Measurements from ENCODE around the gene CSNK1A1. TPM values are rescaled to one million over a fixed set of nuclear protein-coding genes. Genes with fewer than 3 reads are reported as not detected.
A peak's percentile ranks its signal among the peaks of the same experiment; 100 is the strongest.

Gene CSNK1A1
- total and polyA plus RNA-seq, 5 donors from 2014 or later, result 134 to 234 (median 148) TPM

DNA sequence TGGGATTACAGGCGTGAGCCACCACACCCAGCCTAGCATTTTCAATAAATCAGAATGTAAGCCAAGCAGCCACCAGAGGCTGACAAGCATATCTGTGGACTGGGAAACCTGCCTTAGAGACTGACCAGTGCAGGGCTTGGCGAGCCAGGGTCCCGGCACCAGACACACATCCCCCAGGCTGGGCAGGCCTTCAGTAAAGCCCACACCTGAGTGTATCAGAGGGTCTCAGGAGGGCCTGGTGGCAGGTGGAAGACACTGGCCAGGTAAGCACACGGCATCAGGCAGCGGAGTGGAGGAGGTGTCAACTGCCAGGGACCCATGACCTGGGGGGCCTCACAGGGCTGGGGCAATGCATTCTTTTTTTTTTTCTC lies 93.9 kb downstream of the CSNK1A1 start:
- no peak overlapping the region for H3K27ac Mint-ChIP-seq
- no peak for ATAC-seq (ENCODE audit: low read depth in 2 of 2)
- no peaks in the 10 kb centered on the region for H3K27me3 Mint-ChIP-seq
- no peaks in the 10 kb centered on the region for H3K9me3 ChIP-seq (ENCODE audit: control insufficient read depth in 2 of 2, low read length in 2 of 2)
- H3K27me3 ChIP-seq (ENCODE audit: control insufficient read depth, insufficient read depth, low read length), result no peaks in the 10 kb centered on the region
- no peak for DNase-seq
- no peaks in the 10 kb centered on the region for H3K9me3 Mint-ChIP-seq
- no peaks in the 10 kb centered on the region for H3K36me3 ChIP-seq (ENCODE audit: control insufficient read depth, insufficient read depth, low read length)
- H3K4me3 ChIP-seq (ENCODE audit: low read depth, low read length), result no peak overlapping the region
- H3K36me3 Mint-ChIP-seq, result no peaks in the 10 kb centered on the region
- no peaks in the 10 kb centered on the region for H3K4me1 ChIP-seq (ENCODE audit: control insufficient read depth, insufficient read depth, low read length, poor library complexity, severe bottlenecking)
- H3K4me3 Mint-ChIP-seq, result no peak overlapping the region
- no peak overlapping the region for H3K27ac ChIP-seq (ENCODE audit: insufficient read depth, low read length, poor library complexity, severe bottlenecking)
- H3K4me1 Mint-ChIP-seq, result no peaks in the 10 kb centered on the region

DNA sequence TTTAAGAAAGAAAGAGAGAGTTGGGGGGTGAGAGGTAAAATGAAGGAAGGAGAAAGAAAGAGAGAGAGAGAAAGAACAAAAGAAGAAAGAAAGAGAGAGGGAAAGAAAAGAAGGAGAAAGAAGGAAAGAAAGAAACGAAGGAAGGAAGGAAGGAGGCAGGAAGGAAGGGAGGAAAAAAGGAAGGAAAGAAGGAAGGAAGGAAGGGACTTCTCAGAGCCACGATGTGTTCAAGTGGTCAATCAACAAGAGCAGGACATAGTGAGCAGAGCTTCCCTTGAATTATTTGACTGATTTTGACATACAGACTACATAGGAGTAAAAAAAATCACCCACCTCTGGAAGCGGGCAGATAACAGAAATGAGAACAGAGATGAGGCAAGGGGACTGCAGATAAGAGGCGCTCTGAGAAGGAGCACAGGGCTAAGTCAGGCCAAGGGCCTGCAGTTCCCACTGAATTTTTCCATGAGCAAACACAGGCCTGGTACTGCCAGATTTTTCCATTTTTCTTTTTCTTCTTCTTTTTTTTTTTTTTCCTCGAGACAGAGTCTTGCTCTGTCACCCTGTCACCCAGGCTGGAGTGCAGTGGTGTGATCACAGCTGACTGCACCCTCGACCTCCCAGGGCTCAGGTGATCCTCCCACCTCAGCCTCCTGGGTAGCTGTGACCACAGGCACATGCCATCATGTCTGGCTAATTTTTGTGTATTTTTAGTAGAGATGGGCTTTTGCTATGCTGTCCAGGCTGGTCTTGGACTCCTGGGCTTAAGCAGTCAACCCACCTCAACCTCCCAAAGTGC lies 94.4 kb downstream of the CSNK1A1 start:
- Histone ChIP-seq H3K4me3 (ENCODE audit: low read depth, low read length) (no peak overlapping the region), H3K4me1 (ENCODE audit: control insufficient read depth, insufficient read depth, low read length, poor library complexity, severe bottlenecking) (no peaks in the 10 kb centered on the region), H3K9me3 (ENCODE audit: control insufficient read depth in 2 of 2, low read length in 2 of 2) (no peaks in the 10 kb centered on the region), H3K27ac (ENCODE audit: insufficient read depth, low read length, poor library complexity, severe bottlenecking) (no peak overlapping the region), H3K36me3 (ENCODE audit: control insufficient read depth, insufficient read depth, low read length) (no peaks in the 10 kb centered on the region), H3K27me3 (ENCODE audit: control insufficient read depth, insufficient read depth, low read length) (no peaks in the 10 kb centered on the region)
- Mint-ChIP-seq H3K4me3 (no peak overlapping the region), H3K4me1 (no peaks in the 10 kb centered on the region), H3K9me3 (no peaks in the 10 kb centered on the region), H3K36me3 (no peaks in the 10 kb centered on the region), H3K27me3 (no peaks in the 10 kb centered on the region), H3K27ac (peak overlapping the region in 1 of 3 donors; percentile 58)
- ATAC-seq (ENCODE audit: low read depth in 2 of 2) (no peak), DNase-seq (no peak)

DNA sequence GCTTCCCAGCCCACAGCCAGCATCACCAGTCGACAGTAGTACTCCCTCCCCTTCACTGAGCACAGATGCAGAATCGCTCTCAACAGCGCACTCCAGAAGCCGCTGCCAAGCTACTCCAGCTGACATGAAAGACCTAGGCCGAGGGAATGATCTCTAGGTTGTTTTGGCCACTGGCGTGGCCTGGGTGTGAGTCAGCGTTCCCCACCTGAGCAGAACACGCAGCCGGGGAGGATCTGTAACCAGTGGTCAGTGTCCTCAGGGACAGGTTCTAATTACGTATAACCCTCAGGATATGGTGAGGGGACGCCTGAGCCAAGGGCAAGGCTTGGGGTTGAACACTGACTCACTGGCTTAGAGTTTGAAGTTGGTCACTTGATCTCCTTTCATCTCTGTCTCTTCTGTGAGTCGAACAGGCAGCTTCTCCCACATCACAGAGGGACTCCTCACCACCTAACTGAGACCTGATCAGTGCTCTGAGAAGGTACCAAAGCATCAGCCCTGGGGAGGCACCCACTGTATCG lies 95.3 kb downstream of the CSNK1A1 start:
- H3K9me3 Mint-ChIP-seq, result no peaks in the 10 kb centered on the region

DNA sequence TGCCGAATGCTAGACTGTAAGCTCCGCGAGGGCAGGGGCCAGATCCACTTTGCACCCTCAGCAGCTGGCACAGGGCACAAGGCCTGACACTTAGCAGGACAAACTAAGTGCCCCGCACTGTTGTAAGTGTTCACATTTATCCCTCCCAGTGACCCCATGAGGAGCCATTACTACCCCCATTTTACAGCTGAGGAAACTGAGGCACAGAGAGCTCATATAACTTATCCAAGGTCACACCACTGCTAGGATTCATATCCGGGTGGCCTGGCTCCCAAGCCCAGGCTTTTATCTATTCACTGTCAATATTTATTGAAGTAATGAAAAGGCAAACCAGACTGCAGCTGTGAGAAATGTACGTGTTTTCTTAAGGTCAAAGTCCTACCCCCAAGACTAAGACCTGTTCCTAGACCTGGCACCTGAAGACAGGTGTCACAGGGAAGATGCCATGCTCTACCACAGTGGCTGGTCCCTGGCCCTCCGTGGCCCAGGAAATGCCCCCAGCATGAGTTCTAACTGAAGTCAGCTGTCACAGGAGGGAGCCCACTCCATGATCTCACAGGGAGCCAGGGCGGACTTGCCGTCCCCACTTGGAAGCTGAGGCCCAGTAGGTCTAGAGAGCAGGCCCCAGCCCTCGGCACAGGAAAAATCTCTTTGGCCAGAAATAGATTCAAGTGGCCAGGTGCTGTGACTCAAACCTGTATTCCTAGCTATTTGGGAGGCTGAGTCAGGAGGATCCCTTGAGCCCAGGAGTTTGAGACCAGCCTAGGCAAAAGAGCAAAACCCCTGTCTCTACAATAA lies 97.4 kb downstream of the CSNK1A1 start:
- H3K36me3 ChIP-seq (ENCODE audit: control insufficient read depth, insufficient read depth, low read length), result no peaks in the 10 kb centered on the region
- no peak overlapping the region for H3K27ac Mint-ChIP-seq
- no peaks in the 10 kb centered on the region for H3K4me1 Mint-ChIP-seq
- H3K27me3 ChIP-seq (ENCODE audit: control insufficient read depth, insufficient read depth, low read length), result no peaks in the 10 kb centered on the region
- no peak for DNase-seq
- no peak for ATAC-seq (ENCODE audit: low read depth in 2 of 2)
- no peaks in the 10 kb centered on the region for H3K9me3 ChIP-seq (ENCODE audit: control insufficient read depth in 2 of 2, low read length in 2 of 2)
- H3K9me3 Mint-ChIP-seq, result no peaks in the 10 kb centered on the region
- H3K36me3 Mint-ChIP-seq, result no peaks in the 10 kb centered on the region
- H3K27ac ChIP-seq (ENCODE audit: insufficient read depth, low read length, poor library complexity, severe bottlenecking), result no peak overlapping the region
- H3K4me3 ChIP-seq (ENCODE audit: low read depth, low read length), result no peak overlapping the region
- no peak overlapping the region for H3K4me3 Mint-ChIP-seq
- no peaks in the 10 kb centered on the region for H3K27me3 Mint-ChIP-seq
- H3K4me1 ChIP-seq (ENCODE audit: control insufficient read depth, insufficient read depth, low read length, poor library complexity, severe bottlenecking), result no peaks in the 10 kb centered on the region

More for the DNA sequence above, 95.3 kb downstream of the CSNK1A1 start:
- Mint-ChIP-seq H3K4me3 (no peak overlapping the region), H3K36me3 (no peaks in the 10 kb centered on the region), H3K27ac (no peak overlapping the region), H3K27me3 (no peaks in the 10 kb centered on the region), H3K4me1 (no peaks in the 10 kb centered on the region)
- ATAC-seq (ENCODE audit: low read depth in 2 of 2) (no peak), DNase-seq (no peak)
- no peak overlapping the region for H3K27ac ChIP-seq (ENCODE audit: insufficient read depth, low read length, poor library complexity, severe bottlenecking)
- no peaks in the 10 kb centered on the region for H3K36me3 ChIP-seq (ENCODE audit: control insufficient read depth, insufficient read depth, low read length)
- H3K27me3 ChIP-seq (ENCODE audit: control insufficient read depth, insufficient read depth, low read length), result no peaks in the 10 kb centered on the region
- no peaks in the 10 kb centered on the region for H3K9me3 ChIP-seq (ENCODE audit: control insufficient read depth in 2 of 2, low read length in 2 of 2)
- no peaks in the 10 kb centered on the region for H3K4me1 ChIP-seq (ENCODE audit: control insufficient read depth, insufficient read depth, low read length, poor library complexity, severe bottlenecking)
- H3K4me3 ChIP-seq (ENCODE audit: low read depth, low read length), result no peak overlapping the region

- ATAC-seq (ENCODE audit: low read depth in 2 of 2), result no peak
- H3K27ac Mint-ChIP-seq, result no peak overlapping the region
Measured at GRCh38 chr5:149452665-149453617, 98.3 kb downstream of the CSNK1A1 start.

GRCh38 chr5:149452007-149452664 lies 99.1 kb downstream of the CSNK1A1 start:
- Histone ChIP-seq H3K4me3 (ENCODE audit: low read depth, low read length) (no peak overlapping the region), H3K27me3 (ENCODE audit: control insufficient read depth, insufficient read depth, low read length) (no peaks in the 10 kb centered on the region), H3K36me3 (ENCODE audit: control insufficient read depth, insufficient read depth, low read length) (no peaks in the 10 kb centered on the region), H3K9me3 (ENCODE audit: control insufficient read depth in 2 of 2, low read length in 2 of 2) (no peaks in the 10 kb centered on the region), H3K27ac (ENCODE audit: insufficient read depth, low read length, poor library complexity, severe bottlenecking) (no peak overlapping the region), H3K4me1 (ENCODE audit: control insufficient read depth, insufficient read depth, low read length, poor library complexity, severe bottlenecking) (no peaks in the 10 kb centered on the region)
- peak overlapping the region in 1 of 3 donors; percentile 52 for H3K27ac Mint-ChIP-seq
- no peak overlapping the region for H3K4me3 Mint-ChIP-seq
- ATAC-seq (ENCODE audit: low read depth in 2 of 2) (no peak), DNase-seq (no peak)
- H3K4me1 Mint-ChIP-seq, result no peaks in the 10 kb centered on the region
- no peaks in the 10 kb centered on the region for H3K36me3 Mint-ChIP-seq
- no peaks in the 10 kb centered on the region for H3K9me3 Mint-ChIP-seq
- H3K27me3 Mint-ChIP-seq, result no peaks in the 10 kb centered on the region

More at GRCh38 chr5:149452665-149453617, 98.3 kb downstream of the CSNK1A1 start:
- DNase-seq, result no peak
- no peaks in the 10 kb centered on the region for H3K9me3 Mint-ChIP-seq
- Histone ChIP-seq H3K27ac (ENCODE audit: insufficient read depth, low read length, poor library complexity, severe bottlenecking) (no peak overlapping the region), H3K4me3 (ENCODE audit: low read depth, low read length) (no peak overlapping the region), H3K27me3 (ENCODE audit: control insufficient read depth, insufficient read depth, low read length) (no peaks in the 10 kb centered on the region), H3K4me1 (ENCODE audit: control insufficient read depth, insufficient read depth, low read length, poor library complexity, severe bottlenecking) (no peaks in the 10 kb centered on the region), H3K36me3 (ENCODE audit: control insufficient read depth, insufficient read depth, low read length) (no peaks in the 10 kb centered on the region), H3K9me3 (ENCODE audit: control insufficient read depth in 2 of 2, low read length in 2 of 2) (no peaks in the 10 kb centered on the region)
- no peaks in the 10 kb centered on the region for H3K27me3 Mint-ChIP-seq
- no peaks in the 10 kb centered on the region for H3K36me3 Mint-ChIP-seq
- no peak overlapping the region for H3K4me3 Mint-ChIP-seq
- no peaks in the 10 kb centered on the region for H3K4me1 Mint-ChIP-seq

- Histone ChIP-seq H3K4me1 (ENCODE audit: control insufficient read depth, insufficient read depth, low read length, poor library complexity, severe bottlenecking) (no peaks in the 10 kb centered on the region), H3K27me3 (ENCODE audit: control insufficient read depth, insufficient read depth, low read length) (no peaks in the 10 kb centered on the region), H3K36me3 (ENCODE audit: control insufficient read depth, insufficient read depth, low read length) (no peaks in the 10 kb centered on the region), H3K9me3 (ENCODE audit: control insufficient read depth in 2 of 2, low read length in 2 of 2) (no peaks in the 10 kb centered on the region), H3K4me3 (ENCODE audit: low read depth, low read length) (no peak overlapping the region), H3K27ac (ENCODE audit: insufficient read depth, low read length, poor library complexity, severe bottlenecking) (no peak overlapping the region)
- Mint-ChIP-seq H3K4me3 (no peak overlapping the region), H3K9me3 (no peaks in the 10 kb centered on the region), H3K27ac (no peak overlapping the region), H3K36me3 (no peaks in the 10 kb centered on the region), H3K4me1 (no peaks in the 10 kb centered on the region), H3K27me3 (no peaks in the 10 kb centered on the region)
- DNase-seq, result no peak
- no peak for ATAC-seq (ENCODE audit: low read depth in 2 of 2)
Measured at GRCh38 chr5:149450199-149450598, 101.0 kb downstream of the CSNK1A1 start.
